Glutamatergic neuron (in vitro differentiated cells): ENCODE results near the gene NAP1L4. TPM values are rescaled to one million over a fixed set of nuclear protein-coding genes. Genes with fewer than 3 reads are reported as not detected.

Source experiments
- DNase-seq: peaks from one replicate; pipeline ENCODE4 v3.0.0; 2022
- H3K27ac Mint-ChIP-seq: one replicate; pipeline ENCODE4 v1.8.0; 2020; ENCODE audit warnings: mild to moderate bottlenecking, mixed read lengths, inconsistent platforms; ENCODE audit not compliant: unreplicated experiment
- H3K27me3 Mint-ChIP-seq: one replicate; pipeline ENCODE4 v1.8.0; 2020; ENCODE audit warnings: mild to moderate bottlenecking, moderate library complexity, mixed read lengths, inconsistent platforms; ENCODE audit not compliant: unreplicated experiment
- H3K36me3 Mint-ChIP-seq: one replicate; pipeline ENCODE4 v1.8.0; 2020; ENCODE audit warnings: mild to moderate bottlenecking, mixed read lengths, inconsistent platforms; ENCODE audit not compliant: unreplicated experiment
- H3K4me1 Mint-ChIP-seq: one replicate; pipeline ENCODE4 v1.8.0; 2020; ENCODE audit warnings: mild to moderate bottlenecking, low read depth, mixed read lengths, inconsistent platforms; ENCODE audit not compliant: unreplicated experiment
- H3K4me3 Mint-ChIP-seq: one replicate; pipeline ENCODE4 v1.8.0; 2020; ENCODE audit warnings: mild to moderate bottlenecking, mixed read lengths, inconsistent platforms; ENCODE audit not compliant: unreplicated experiment
- H3K9me3 Mint-ChIP-seq: one replicate; pipeline ENCODE4 v1.8.0; 2020; ENCODE audit warnings: mild to moderate bottlenecking, moderate library complexity, mixed read lengths, inconsistent platforms; ENCODE audit not compliant: unreplicated experiment
- total RNA-seq: library from RNA; stranded (reverse); fragmentation: NEBNext Ultra II Directional; extraction: Animal tissue kit (Norgen Biotek cat#: 25700); gene quantifications from one replicate; pipeline ENCODE4 v1.2.1, GENCODE V29; 2021; ENCODE audit not compliant: unreplicated experiment
- TF ChIP-seq, protein P1 (sequence below): fragments of 200-600 bp; sonication (generic); IDR thresholded peaks from one replicate; pipeline ENCODE4 v1.5.0; 2021; ENCODE audit not compliant: partially characterized antibody, unreplicated experiment

The NAP1L4 gene
- total RNA-seq, 1 donor from 2014 or later: 209 TPM

DNA sequence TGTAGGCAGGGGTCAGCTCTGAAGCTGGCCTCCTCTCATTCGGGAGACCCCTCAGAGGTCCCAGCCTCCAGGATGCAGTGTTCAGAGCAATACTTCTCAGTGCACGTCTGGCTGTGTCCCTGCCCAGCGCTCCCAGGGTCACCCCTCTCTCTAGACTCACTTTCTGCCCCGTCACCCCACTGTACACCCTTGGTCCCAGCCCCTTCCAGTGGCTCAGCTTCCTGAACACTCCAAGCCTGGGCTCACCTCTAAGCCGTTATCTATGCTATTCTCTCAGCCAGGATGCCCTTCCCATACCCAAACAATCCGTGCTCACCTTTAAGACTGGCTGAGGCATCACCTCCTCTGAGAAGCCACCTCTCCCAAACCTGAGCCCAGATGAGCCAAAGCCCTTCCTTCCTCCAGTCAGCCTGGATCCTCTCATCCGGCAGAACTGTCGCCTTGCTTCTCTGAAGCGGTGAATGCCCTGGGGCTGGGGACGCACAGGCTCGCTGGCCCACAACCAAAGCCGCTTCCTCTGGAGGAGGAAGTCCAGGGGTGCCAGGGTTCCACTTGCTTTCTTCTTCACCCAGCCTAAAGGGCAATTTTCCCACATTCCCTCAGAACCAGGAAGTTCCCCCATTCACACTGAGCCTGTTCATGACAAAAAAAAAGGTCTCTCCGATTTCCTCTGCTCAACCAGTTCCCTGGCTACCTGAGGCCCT lies 92.9 kb downstream of the NAP1L4 start:
- Mint-ChIP-seq H3K4me1 (peaks cover 12% of the 10 kb centered on the region), H3K9me3 (peaks cover 11% of the 10 kb centered on the region), H3K36me3 (peaks cover 3% of the 10 kb centered on the region), H3K27me3 (peaks cover 16% of the 10 kb centered on the region), H3K4me3 (no peak overlapping the region), H3K27ac (no peak overlapping the region)
- DNase-seq: no peak
- TF ChIP-seq, protein P1, sequence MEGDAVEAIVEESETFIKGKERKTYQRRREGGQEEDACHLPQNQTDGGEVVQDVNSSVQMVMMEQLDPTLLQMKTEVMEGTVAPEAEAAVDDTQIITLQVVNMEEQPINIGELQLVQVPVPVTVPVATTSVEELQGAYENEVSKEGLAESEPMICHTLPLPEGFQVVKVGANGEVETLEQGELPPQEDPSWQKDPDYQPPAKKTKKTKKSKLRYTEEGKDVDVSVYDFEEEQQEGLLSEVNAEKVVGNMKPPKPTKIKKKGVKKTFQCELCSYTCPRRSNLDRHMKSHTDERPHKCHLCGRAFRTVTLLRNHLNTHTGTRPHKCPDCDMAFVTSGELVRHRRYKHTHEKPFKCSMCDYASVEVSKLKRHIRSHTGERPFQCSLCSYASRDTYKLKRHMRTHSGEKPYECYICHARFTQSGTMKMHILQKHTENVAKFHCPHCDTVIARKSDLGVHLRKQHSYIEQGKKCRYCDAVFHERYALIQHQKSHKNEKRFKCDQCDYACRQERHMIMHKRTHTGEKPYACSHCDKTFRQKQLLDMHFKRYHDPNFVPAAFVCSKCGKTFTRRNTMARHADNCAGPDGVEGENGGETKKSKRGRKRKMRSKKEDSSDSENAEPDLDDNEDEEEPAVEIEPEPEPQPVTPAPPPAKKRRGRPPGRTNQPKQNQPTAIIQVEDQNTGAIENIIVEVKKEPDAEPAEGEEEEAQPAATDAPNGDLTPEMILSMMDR: no peak

DNA sequence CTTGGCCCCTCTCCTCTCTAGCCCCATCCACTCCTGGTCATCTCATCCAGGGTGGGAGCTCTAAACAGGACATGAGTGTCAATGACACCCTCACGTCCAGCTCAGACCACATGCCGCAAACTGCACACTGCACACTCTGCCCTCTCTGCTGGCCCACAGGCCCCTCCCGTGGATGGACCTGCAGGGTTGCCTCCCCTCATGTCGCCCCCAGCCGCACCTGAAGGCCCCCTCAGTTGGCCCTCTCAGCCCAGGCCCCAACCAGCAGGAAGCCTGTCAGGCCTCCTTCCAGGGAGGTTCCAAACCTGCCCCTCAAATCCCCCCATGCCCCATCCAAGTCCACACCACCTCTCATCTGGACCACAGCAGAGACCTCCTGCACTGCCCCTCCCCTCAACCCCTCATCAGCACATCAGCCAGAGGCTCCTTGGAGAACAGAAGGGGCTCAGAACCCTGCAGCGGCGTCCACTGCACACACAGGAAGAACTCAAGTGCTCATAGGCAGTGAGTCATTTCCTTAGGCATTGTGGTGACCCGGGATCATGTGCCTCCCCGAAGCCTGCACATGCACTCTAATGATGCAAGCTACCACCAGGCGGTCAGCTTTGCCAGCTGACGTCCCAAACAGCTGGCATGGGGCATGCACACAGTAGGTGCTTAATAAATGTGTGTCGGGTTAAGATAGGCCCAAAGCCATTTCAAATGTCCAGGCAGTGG lies 93.6 kb downstream of the NAP1L4 start:
- Mint-ChIP-seq H3K27ac (no peak overlapping the region), H3K4me3 (no peak overlapping the region), H3K4me1 (peaks cover 9% of the 10 kb centered on the region), H3K36me3 (peaks cover 3% of the 10 kb centered on the region), H3K9me3 (peaks cover 9% of the 10 kb centered on the region), H3K27me3 (peaks cover 15% of the 10 kb centered on the region)
- no peak for DNase-seq
- TF ChIP-seq, protein P1: no peak

DNA sequence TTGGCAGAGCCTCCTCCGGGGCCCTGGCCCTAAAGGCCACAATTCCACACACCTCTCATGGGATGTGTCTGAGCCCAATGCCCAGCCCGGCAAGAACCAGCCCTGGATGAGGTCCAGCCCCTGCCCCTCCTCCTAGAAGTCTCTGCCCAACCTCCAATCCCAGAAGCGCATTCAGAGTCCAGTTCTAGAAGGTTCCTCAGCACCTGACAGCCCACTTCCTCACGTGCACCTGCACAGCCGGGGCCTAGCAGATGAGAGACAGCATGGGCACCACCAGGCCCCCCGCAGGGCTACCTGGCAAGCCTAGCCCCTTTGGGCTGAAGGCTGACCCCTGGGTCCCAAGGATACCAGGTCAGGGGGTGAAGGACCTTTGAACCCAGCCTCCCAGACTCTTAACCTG lies 95.1 kb downstream of the NAP1L4 start:
- no peak for DNase-seq
- peaks cover 9% of the 10 kb centered on the region for H3K4me1 Mint-ChIP-seq
- no peak overlapping the region for H3K27ac Mint-ChIP-seq
- no peak overlapping the region for H3K4me3 Mint-ChIP-seq
- TF ChIP-seq, protein P1: no peak
- peaks cover 15% of the 10 kb centered on the region for H3K27me3 Mint-ChIP-seq
- H3K36me3 Mint-ChIP-seq: peaks cover 3% of the 10 kb centered on the region
- peaks cover 9% of the 10 kb centered on the region for H3K9me3 Mint-ChIP-seq

DNA sequence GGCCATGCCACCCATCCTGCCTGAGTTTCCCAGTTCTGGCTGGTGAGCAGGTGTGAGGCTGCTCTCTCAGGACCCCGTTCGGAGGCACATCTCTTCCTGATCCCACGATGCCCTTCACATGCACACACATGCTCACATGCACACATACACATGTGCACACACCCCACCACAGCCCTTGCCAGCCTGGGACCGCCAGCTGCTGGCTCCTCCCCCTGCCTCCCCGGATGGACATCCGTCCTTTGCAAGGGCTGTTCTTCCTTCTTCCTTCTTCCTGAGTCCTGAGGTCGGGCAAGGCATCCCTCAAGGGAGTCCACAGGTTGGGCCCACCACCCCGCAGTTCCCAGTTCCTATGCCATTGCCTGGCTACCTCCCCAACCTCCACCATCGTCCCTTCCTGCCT lies 96.1 kb downstream of the NAP1L4 start:
- DNase-seq: no peak
- TF ChIP-seq, protein P1: no peak
- H3K4me3 Mint-ChIP-seq: no peak overlapping the region
- no peak overlapping the region for H3K27ac Mint-ChIP-seq
- H3K27me3 Mint-ChIP-seq: peaks cover 10% of the 10 kb centered on the region
- H3K4me1 Mint-ChIP-seq: peaks cover 9% of the 10 kb centered on the region
- peaks cover 3% of the 10 kb centered on the region for H3K36me3 Mint-ChIP-seq
- H3K9me3 Mint-ChIP-seq: peaks cover 9% of the 10 kb centered on the region

Other genes starting within 250 kb of the NAP1L4 start
- gene CDKN1C, start 106.6 kb downstream of the NAP1L4 start, total RNA-seq: 391 TPM
- 1.2 TPM for gene PHLDA2, start 62.9 kb downstream of the NAP1L4 start, total RNA-seq
- gene CARS1, start 65.1 kb upstream of the NAP1L4 start, total RNA-seq: 151 TPM
- gene OSBPL5, start 173.0 kb upstream of the NAP1L4 start, total RNA-seq: 115 TPM
- not detected for gene MRGPRG, start 226.5 kb upstream of the NAP1L4 start, total RNA-seq
- gene MRGPRE, start 240.1 kb upstream of the NAP1L4 start, total RNA-seq: 1.0 TPM